ENCODE results near the gene CELA2B. TPM values are rescaled to one million over a fixed set of nuclear protein-coding genes. Genes with fewer than 3 reads are reported as not detected.

CELA2B gene
- total and polyA plus RNA-seq, 9 of the 15 experiments (the other 6 are each of a cell fraction or from before 2014, with no cell fraction given): 0.25 to 2.1 (median 0.38) TPM; not detected in 5

DNA sequence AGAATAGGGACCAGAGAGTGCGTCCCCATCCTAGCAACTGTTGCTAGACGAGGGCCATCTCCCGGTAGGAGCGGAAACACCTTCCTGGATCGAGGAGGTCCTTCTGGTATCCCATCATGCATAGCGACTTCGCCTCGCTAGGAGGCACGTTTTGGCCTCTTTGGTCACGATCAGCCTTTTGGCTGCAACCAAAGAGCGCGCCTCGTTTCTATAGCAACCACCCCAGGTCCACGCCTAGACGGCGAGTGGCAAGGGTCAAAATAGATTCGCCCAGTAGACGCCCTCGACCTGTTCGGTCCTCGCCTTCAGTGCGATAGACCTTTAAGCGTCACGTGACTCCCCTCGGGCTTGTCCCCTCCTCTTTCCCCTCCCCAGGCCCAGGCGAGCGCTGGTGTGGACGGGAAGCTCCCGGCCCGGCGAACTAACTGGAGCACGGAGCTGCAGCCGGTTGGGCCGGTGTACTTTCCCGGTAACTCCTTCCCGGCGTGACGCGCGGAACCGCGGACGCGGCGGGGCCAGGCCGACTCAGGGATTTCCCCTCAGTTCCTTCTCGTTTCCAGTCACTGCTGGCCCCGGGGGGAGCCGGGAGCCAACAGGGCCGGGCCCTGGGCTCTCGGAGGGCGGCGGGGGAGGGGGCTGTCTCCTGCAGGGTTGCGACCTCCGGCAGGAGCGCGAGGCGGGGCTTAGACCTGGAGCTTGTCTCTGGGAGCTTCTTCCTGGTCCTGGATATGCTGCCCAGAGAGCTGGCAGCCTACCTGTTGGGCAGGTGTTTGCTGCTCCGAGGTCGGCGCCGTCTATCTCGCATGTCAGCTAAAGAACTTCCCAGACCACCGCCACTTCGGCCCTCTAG lies 50.8 kb downstream of the CELA2B start, which contains the start of gene DNAJC16 (continued):
- TF ChIP-seq, protein P1, sequence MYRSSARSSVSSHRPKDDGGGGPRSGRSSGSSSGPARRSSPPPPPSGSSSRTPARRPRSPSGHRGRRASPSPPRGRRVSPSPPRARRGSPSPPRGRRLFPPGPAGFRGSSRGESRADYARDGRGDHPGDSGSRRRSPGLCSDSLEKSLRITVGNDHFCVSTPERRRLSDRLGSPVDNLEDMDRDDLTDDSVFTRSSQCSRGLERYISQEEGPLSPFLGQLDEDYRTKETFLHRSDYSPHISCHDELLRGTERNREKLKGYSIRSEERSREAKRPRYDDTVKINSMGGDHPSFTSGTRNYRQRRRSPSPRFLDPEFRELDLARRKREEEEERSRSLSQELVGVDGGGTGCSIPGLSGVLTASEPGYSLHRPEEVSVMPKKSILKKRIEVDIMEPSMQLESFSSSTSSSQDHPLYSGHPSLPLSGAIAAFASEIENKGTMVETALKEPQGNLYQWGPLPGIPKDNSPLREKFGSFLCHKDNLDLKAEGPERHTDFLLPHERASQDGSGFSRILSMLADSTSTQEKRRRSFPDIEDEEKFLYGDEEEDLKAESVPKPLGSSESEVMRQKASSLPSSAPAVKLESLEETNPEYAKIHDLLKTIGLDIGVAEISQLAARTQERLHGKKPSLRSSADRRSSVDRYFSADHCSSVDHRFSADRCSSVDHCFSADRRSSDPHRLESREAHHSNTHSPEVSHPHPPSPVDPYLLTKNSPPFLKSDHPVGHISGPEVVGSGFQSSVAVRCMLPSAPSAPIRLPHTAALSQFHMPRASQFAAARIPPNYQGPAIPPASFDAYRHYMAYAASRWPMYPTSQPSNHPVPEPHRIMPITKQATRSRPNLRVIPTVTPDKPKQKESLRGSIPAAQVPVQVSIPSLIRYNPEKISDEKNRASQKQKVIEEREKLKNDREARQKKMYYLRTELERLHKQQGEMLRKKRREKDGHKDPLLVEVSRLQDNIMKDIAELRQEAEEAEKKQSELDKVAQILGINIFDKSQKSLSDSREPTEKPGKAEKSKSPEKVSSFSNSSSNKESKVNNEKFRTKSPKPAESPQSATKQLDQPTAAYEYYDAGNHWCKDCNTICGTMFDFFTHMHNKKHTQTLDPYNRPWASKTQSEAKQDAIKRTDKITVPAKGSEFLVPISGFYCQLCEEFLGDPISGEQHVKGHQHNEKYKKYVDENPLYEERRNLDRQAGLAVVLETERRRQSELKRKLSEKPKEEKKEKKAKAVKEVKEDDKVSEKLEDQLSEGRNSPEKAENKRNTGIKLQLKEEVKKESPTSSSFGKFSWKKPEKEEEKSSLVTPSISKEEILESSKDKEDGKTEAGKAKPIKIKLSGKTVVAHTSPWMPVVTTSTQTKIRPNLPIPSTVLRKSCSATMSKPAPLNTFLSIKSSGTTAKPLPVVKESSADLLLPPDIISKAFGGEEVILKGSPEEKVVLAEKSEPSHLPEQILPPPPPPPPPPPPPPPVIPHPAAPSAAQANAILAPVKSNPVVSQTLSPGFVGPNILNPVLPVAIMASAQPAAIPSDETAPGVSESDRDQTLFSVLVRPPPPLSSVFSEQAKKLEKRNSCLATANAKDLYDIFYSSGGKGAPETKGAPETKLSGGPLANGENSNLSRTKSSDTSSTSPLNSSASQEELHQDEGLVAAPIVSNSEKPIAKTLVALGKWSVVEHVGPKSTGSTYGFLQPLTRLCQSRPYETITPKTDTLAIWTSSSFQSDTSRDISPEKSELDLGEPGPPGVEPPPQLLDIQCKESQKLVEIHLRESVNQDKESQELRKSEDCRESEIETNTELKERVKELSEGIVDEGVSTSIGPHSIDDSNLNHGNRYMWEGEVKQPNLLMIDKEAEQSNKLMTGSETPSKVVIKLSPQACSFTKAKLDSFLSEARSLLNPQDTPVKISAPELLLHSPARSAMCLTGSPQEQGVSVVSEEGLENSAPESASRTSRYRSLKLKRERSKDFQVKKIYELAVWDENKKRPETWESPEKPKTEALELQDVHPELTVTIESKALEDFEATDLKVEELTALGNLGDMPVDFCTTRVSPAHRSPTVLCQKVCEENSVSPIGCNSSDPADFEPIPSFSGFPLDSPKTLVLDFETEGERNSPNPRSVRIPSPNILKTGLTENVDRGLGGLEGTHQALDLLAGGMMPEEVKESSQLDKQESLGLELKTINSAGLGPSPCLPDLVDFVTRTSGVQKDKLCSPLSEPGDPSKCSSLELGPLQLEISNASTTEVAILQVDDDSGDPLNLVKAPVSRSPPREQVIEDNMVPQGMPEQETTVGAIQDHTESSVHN (IDR thresholded peaks at IDR 0.05; ENCODE audit: borderline replicate concordance in 1 of 2, low read depth in 1 of 2): peak in 1 of 2 experiments; percentile 26; a peak in 1 of 4 replicates
- TF ChIP-seq KLF10 (CRISPR knock-in tag; IDR thresholded peaks at IDR 0.05) (no peak), NCOA4 (IDR thresholded peaks at IDR 0.05; ENCODE audit: partially characterized antibody) (no peak), PHB (CRISPR knock-in tag; IDR thresholded peaks at IDR 0.05) (no peak), CREBBP (IDR thresholded peaks at IDR 0.05; ENCODE audit: low read depth, low read length) (no peak), HCFC1 (IDR thresholded peaks at IDR 0.05; ENCODE audit: low read depth, low read length) (peak; percentile 82), YY1 (IDR thresholded peaks at IDR 0.05; ENCODE audit: borderline replicate concordance in 1 of 3, control insufficient read depth in 1 of 3, extremely low read depth in 1 of 3, insufficient read depth in 3 of 3, insufficient read length in 1 of 3, insufficient replicate concordance in 2 of 3, low read depth in 1 of 3, low read length in 2 of 3) (peak in 2 of 3 experiments; percentile 37 to 50), HEY1 (CRISPR knock-in tag; IDR thresholded peaks at IDR 0.05; ENCODE audit: borderline replicate concordance) (no peak), TAF9B (IDR thresholded peaks at IDR 0.05; ENCODE audit: partially characterized antibody) (peak; percentile 85), ZNF785 (CRISPR knock-in tag; IDR thresholded peaks at IDR 0.05) (no peak), SREBF2 (CRISPR knock-in tag; IDR thresholded peaks at IDR 0.05) (no peak), ZNF764 (CRISPR knock-in tag; IDR thresholded peaks at IDR 0.05; ENCODE audit: low read depth) (no peak), SMAD2 (IDR thresholded peaks at IDR 0.05; ENCODE audit: low read depth, low read length) (0 out of 2 replicates have a peak, but pooled peaks have one; percentile 24), ZNF695 (CRISPR knock-in tag; IDR thresholded peaks at IDR 0.05) (no peak), SMC3 (conservative IDR thresholded peaks at IDR 0.05; ENCODE audit: insufficient read depth, low read depth, low read length) (no peak), RBFOX2 (IDR thresholded peaks at IDR 0.05; ENCODE audit: low read depth, low read length) (peak; percentile 97), NR2C1 (IDR thresholded peaks at IDR 0.05) (peak; percentile 88), NR2C1 (tag; IDR thresholded peaks at IDR 0.05) (peak; percentile 87), NR4A1 (CRISPR knock-in tag; IDR thresholded peaks at IDR 0.05) (0 out of 2 replicates have a peak, but pooled peaks have one; percentile 48), NR4A1 (tag; IDR thresholded peaks at IDR 0.05) (peak; percentile 59; the same call in 1 of the 2 replicates), HIVEP1 (CRISPR knock-in tag; IDR thresholded peaks at IDR 0.05) (0 out of 2 replicates have a peak, but pooled peaks have one; percentile 56)
